H1 (cell line): ENCODE measurements around the gene ECT2L. TPM values are rescaled to one million over a fixed set of nuclear protein-coding genes. Genes with fewer than 3 reads are reported as not detected.

ENCODE experiments used
- CTCF ChIA-PET: fragments of 300-600 bp; sonication (Branson Sonifier 250); formaldehyde crosslinking; loops from one replicate; lab custom pipeline; 2021; ENCODE audit not compliant: partially characterized antibody; lab: Charles Lee
- POLR2A ChIA-PET: fragments of 300-600 bp; sonication (Branson Sonifier 250); formaldehyde crosslinking; loops from one replicate; lab custom pipeline; 2021; ENCODE audit warnings: inconsistent platforms; ENCODE audit not compliant: partially characterized antibody; lab: Charles Lee
- DNase-seq, 2 experiments: peaks; one replicate each; pipeline versions ENCODE4 v3.0.0 to v3.0.0-alpha.2; 2010 to 2022; ENCODE audit warnings: low spot score in 2 of 2, low read depth in 1 of 2, mixed read lengths in 1 of 2
- FAIRE-seq: peaks from 2 replicates; lab custom pipeline; 2011; peaks lifted over from hg19 to GRCh38; lab: Jason Lieb, UNC
- H2AFZ ChIP-seq: 2 replicates; pipeline ENCODE4 v1.8.1; 2012; ENCODE audit warnings: low read length, inconsistent platforms
- H2AK5ac ChIP-seq: 2 replicates; pipeline ENCODE4 v1.6.1; 2013; ENCODE audit warnings: low read depth, low read length
- H2BK120ac ChIP-seq: replicated peaks from 2 replicates; pipeline ENCODE3; 2013; ENCODE audit warnings: low read depth, low read length, inconsistent platforms
- H2BK12ac ChIP-seq: 2 replicates; pipeline ENCODE4 v1.6.1; 2013; ENCODE audit warnings: low read depth, low read length
- H2BK15ac ChIP-seq: 2 replicates; pipeline ENCODE4 v1.6.1; 2013; ENCODE audit warnings: low read length
- H2BK20ac ChIP-seq: 2 replicates; pipeline ENCODE4 v1.6.1; 2013; ENCODE audit warnings: low read length
- H2BK5ac ChIP-seq: 2 replicates; pipeline ENCODE4 v1.6.1; 2013; ENCODE audit warnings: low read depth, low read length
- H3K14ac ChIP-seq: 2 replicates; pipeline ENCODE4 v1.6.1; 2013; ENCODE audit warnings: inconsistent platforms; ENCODE audit not compliant: insufficient read length
- H3K18ac ChIP-seq: 2 replicates; pipeline ENCODE4 v1.6.1; 2013; ENCODE audit warnings: low read length; ENCODE audit errors: extremely low read depth
- H3K23ac ChIP-seq: 2 replicates; pipeline ENCODE4 v1.6.1; 2013; ENCODE audit warnings: inconsistent platforms; ENCODE audit not compliant: insufficient read length
- H3K23me2 ChIP-seq: 2 replicates; pipeline ENCODE4 v1.6.1; 2013; ENCODE audit warnings: low read depth, low read length
- H3K27ac ChIP-seq: 2 replicates; pipeline ENCODE4 v1.6.1; 2011; ENCODE audit warnings: low read depth, low read length, inconsistent platforms
- H3K27me3 ChIP-seq, 4 experiments: replicated peaks in 1 of 4; 1 replicate in 1 of 4; 2 replicates in 3 of 4; pipeline versions ENCODE4 v1.6.1 to v1.8.1; 2011 to 2013; ENCODE audit warnings: low read length in 3 of 4, mild to moderate bottlenecking in 3 of 4, inconsistent platforms in 2 of 4, mixed read lengths in 2 of 4, moderate library complexity in 1 of 4; ENCODE audit not compliant: control insufficient read depth in 3 of 4, insufficient read depth in 3 of 4; ENCODE audit errors: extremely low read depth in 1 of 4
- H3K36me3 ChIP-seq, 4 experiments: 2 replicates each; pipeline versions ENCODE4 v1.6.1 to v1.8.1; 2011 to 2013; ENCODE audit warnings: mild to moderate bottlenecking in 4 of 4, low read length in 3 of 4, moderate library complexity in 2 of 4, control low read depth in 1 of 4, inconsistent platforms in 1 of 4; ENCODE audit not compliant: insufficient read depth in 4 of 4, control insufficient read depth in 2 of 4
- H3K4ac ChIP-seq: replicated peaks from 2 replicates; pipeline ENCODE3; 2013; ENCODE audit warnings: low read length, low read depth, mixed read lengths, inconsistent platforms; ENCODE audit not compliant: insufficient read length
- H3K4me1 ChIP-seq, 4 experiments: replicated peaks in 1 of 4; 1 replicate in 1 of 4; 2 replicates in 3 of 4; pipeline versions ENCODE4 v1.6.1 to v1.8.1; 2011 to 2013; ENCODE audit warnings: low read length in 3 of 4, inconsistent platforms in 2 of 4, mixed read lengths in 1 of 4; ENCODE audit not compliant: insufficient read depth in 4 of 4, control insufficient read depth in 3 of 4
- H3K4me2 ChIP-seq, 2 experiments: 2 replicates each; pipeline versions ENCODE4 v1.6.1 to v1.8.1; 2011 to 2013; ENCODE audit warnings: low read depth in 2 of 2, low read length in 2 of 2, control low read depth in 1 of 2, inconsistent platforms in 1 of 2, mild to moderate bottlenecking in 1 of 2; ENCODE audit not compliant: insufficient read depth in 1 of 2
- H3K4me3 ChIP-seq, 4 experiments: fragments of 200-600, 300-600 bp in 1 of 4; sonication (generic), shearing (Covaris generic), sonication (Bioruptor Twin) in 1 of 4; 2 replicates each; pipeline versions ENCODE4 v1.5.1 to v1.8.1; 2011 to 2016; ENCODE audit warnings: low read length in 4 of 4, low read depth in 3 of 4, control low read depth in 2 of 4, inconsistent platforms in 2 of 4, mild to moderate bottlenecking in 2 of 4, mixed read lengths in 1 of 4, moderate library complexity in 1 of 4; ENCODE audit not compliant: insufficient read depth in 2 of 4; ENCODE audit errors: extremely low read depth in 1 of 4
- H3K56ac ChIP-seq: replicated peaks from 2 replicates; pipeline ENCODE3; 2013; ENCODE audit warnings: low read depth, mild to moderate bottlenecking, mixed read lengths, low read length, inconsistent platforms; ENCODE audit not compliant: insufficient read length
- H3K79me1 ChIP-seq: 2 replicates; pipeline ENCODE4 v1.6.1; 2013; ENCODE audit warnings: low read depth, low read length, control low read depth
- H3K79me2 ChIP-seq, 2 experiments: 2 replicates each; pipeline versions ENCODE4 v1.6.1 to v1.8.1; 2012 to 2013; ENCODE audit warnings: low read length in 2 of 2, mild to moderate bottlenecking in 2 of 2, inconsistent platforms in 1 of 2; ENCODE audit not compliant: insufficient read depth in 2 of 2, control insufficient read depth in 1 of 2
- H3K9ac ChIP-seq, 4 experiments: replicated peaks in 1 of 4; 1 replicate in 1 of 4; 2 replicates in 3 of 4; pipeline versions ENCODE4 v1.6.1 to v1.8.1; 2011 to 2013; ENCODE audit warnings: low read depth in 3 of 4, low read length in 3 of 4, control low read depth in 2 of 4, mild to moderate bottlenecking in 2 of 4, moderate library complexity in 2 of 4, inconsistent platforms in 1 of 4; ENCODE audit errors: extremely low read depth in 1 of 4
- H3K9me3 ChIP-seq, 2 experiments: 2 replicates each; pipeline versions ENCODE4 v1.6.1 to v1.8.1; 2012 to 2013; ENCODE audit warnings: mild to moderate bottlenecking in 2 of 2, moderate library complexity in 2 of 2, control low read depth in 1 of 2, inconsistent platforms in 1 of 2, low read depth in 1 of 2, low read length in 1 of 2, mixed read lengths in 1 of 2; ENCODE audit not compliant: insufficient read depth in 2 of 2
- H4K20me1 ChIP-seq, 2 experiments: replicated peaks in 1 of 2; 2 replicates each; pipeline versions ENCODE3 to v1.8.1; 2011 to 2013; ENCODE audit warnings: inconsistent platforms in 2 of 2, low read length in 2 of 2, mild to moderate bottlenecking in 1 of 2; ENCODE audit not compliant: insufficient read depth in 2 of 2, control insufficient read depth in 1 of 2
- H4K5ac ChIP-seq: 2 replicates; pipeline ENCODE4 v1.6.1; 2013; ENCODE audit warnings: low read length, low read depth, mixed read lengths, inconsistent platforms; ENCODE audit not compliant: insufficient read length
- H4K8ac ChIP-seq: 2 replicates; pipeline ENCODE4 v1.8.0; 2013; ENCODE audit warnings: mild to moderate bottlenecking, moderate library complexity, low read length, inconsistent platforms; ENCODE audit not compliant: insufficient read depth; ENCODE audit errors: extremely low read depth
- H4K91ac ChIP-seq: replicated peaks from 2 replicates; pipeline ENCODE3; 2013; ENCODE audit warnings: low read length, mixed read lengths, inconsistent platforms; ENCODE audit not compliant: insufficient read length
- BACH1 ChIP-seq: IDR thresholded peaks from 2 replicates; pipeline ENCODE4 v1.6.1; 2012; ENCODE audit warnings: low read length, improper control_type of control experiment
- EGR1 ChIP-seq: IDR thresholded peaks from 2 replicates; pipeline ENCODE4 v1.6.1; 2011; ENCODE audit warnings: low read depth, low read length, borderline replicate concordance
- GTF2F1 ChIP-seq: IDR thresholded peaks from 2 replicates; pipeline ENCODE4 v1.6.1; 2012; ENCODE audit warnings: low read depth, low read length, improper control_type of control experiment, borderline replicate concordance
- HDAC6 ChIP-seq: IDR thresholded peaks from one replicate; pipeline ENCODE4 v1.7.1; 2012; ENCODE audit warnings: low read depth, mild to moderate bottlenecking, inconsistent platforms, low read length, moderate library complexity
- JUND ChIP-seq: IDR thresholded peaks from 2 replicates; pipeline ENCODE4 v1.6.1; 2011; ENCODE audit warnings: mild to moderate bottlenecking, improper control_type of control experiment, low read length
- KDM1A ChIP-seq: fragments of 200-600, 300-600 bp; sonication (generic); IDR thresholded peaks from 2 replicates; pipeline ENCODE4 v1.7.1; 2016; ENCODE audit warnings: mild to moderate bottlenecking, low read length, borderline replicate concordance
- PHF8 ChIP-seq: fragments of 200-600 bp; sonication (generic); conservative IDR thresholded peaks from 2 replicates; pipeline ENCODE4 v1.7.1; 2012; ENCODE audit warnings: low read depth, mild to moderate bottlenecking, inconsistent platforms, low read length, moderate library complexity
- POLR2AphosphoS5 ChIP-seq: IDR thresholded peaks from 2 replicates; pipeline ENCODE4 v1.6.1; 2011; ENCODE audit warnings: low read depth, low read length
- SP2 ChIP-seq: IDR thresholded peaks from 2 replicates; pipeline ENCODE4 v1.6.1; 2012; ENCODE audit warnings: mild to moderate bottlenecking, low read length, inconsistent platforms
- TAF1 ChIP-seq: IDR thresholded peaks from 2 replicates; pipeline ENCODE4 v1.6.1; 2011; ENCODE audit warnings: mild to moderate bottlenecking, low read depth, low read length
- TBP ChIP-seq: IDR thresholded peaks from 2 replicates; pipeline ENCODE4 v1.6.1; 2011; ENCODE audit warnings: low read depth, low read length, improper control_type of control experiment
- whole genome bisulfite sequencing, 2 experiments: shearing (Covaris generic) in 1 of 2; methylation state at CpG; one replicate each; pipeline versions ENCODE4 v1.1.6 to v1.1.7; 2013 to 2015; ENCODE audit warnings: low lambda C conversion rate in 2 of 2, mixed read lengths in 2 of 2, inconsistent platforms in 1 of 2, low coverage in 1 of 2, missing lambda C conversion rate in 1 of 2; ENCODE audit not compliant: insufficient replicate concordance in 2 of 2, insufficient coverage in 1 of 2, insufficient read length in 1 of 2; ENCODE audit errors: extremely low coverage in 1 of 2, missing lambda C conversion rate in 1 of 2; 5-methylcytosine and 5-hydroxymethylcytosine counted together
- polyA plus RNA-seq, 7 experiments: library from polyadenylated mRNA; depleted of rRNA in 3 of 7; stranded (reverse) in 5 of 7; unstranded in 2 of 7; fragments of >200 nt in 5 of 7; fragments of 200-250 nt in 2 of 7; gene quantifications; 1 replicate in 5 of 7; 2 replicates in 1 of 7; 4 replicates in 1 of 7; pipeline versions ENCODE4 v1.2.1 to v1.2.3, GENCODE V29; 2011 to 2013; ENCODE audit warnings: missing spikeins in 2 of 7, mixed read lengths in 2 of 7
- total RNA-seq: library from RNA; stranded (reverse); fragmentation: NEBNext Ultra II Directional; extraction: Animal tissue kit (Norgen Biotek cat#: 25700); gene quantifications from 2 replicates; pipeline ENCODE4 v1.2.1, GENCODE V29; 2021
- TF ChIP-seq, protein P1 (sequence below): IDR thresholded peaks from 2 replicates; pipeline ENCODE4 v1.6.1; 2011; ENCODE audit warnings: low read length, improper control_type of control experiment
- TF ChIP-seq, protein P2 (sequence below): IDR thresholded peaks from 2 replicates; pipeline ENCODE4 v1.6.1; 2012; ENCODE audit warnings: inconsistent platforms

ECT2L gene
- total and polyA plus RNA-seq, 2 of the 8 experiments (the other 6 are each of a cell fraction or from before 2014, with no cell fraction given) = not detected

DNA sequence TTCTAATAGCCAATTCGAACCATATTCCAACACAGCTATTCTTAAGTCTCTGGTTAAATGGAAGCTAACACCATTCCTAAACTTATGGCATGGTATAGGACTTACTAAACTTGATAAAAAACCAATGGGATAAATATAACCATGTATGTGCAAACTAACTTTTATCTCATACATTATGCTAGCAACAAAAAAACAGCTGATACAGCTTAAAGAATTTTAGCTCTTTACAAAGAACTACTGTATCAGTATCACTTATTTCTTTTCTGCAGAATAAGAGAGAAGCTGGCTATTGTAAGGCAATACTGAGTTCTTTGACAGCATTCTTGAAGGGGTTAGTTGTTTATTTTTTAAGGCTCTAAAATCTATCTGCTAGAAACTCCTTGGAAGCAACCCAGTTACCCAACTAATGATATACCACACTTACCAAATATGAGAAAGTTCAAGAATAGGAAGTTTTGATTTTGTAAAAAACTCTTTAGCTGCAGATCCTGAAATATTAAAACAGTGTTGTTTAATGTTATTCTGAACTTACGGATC, 147.3 kb downstream of the ECT2L start:
- Histone ChIP-seq H2AFZ (no peak overlapping the region), H2BK120ac (no peak overlapping the region), H3K4ac (no peak overlapping the region), H3K9ac (no peak overlapping the region), H3K4me2 (no peak overlapping the region), H2BK12ac (no peak overlapping the region), H3K4me1 (peaks cover 0 to 7% (median 0%) of the 10 kb centered on the region in 4 experiments; a peak in 1 of 7 replicates), H3K23ac (no peak overlapping the region), H3K23me2 (no peaks in the 10 kb centered on the region), H3K4me3 (no peak overlapping the region), H2BK5ac (no peak overlapping the region), H4K8ac (no peak overlapping the region), H2BK15ac (no peak overlapping the region), H3K79me2 (peaks cover 0 to 17% of the 10 kb centered on the region in 2 experiments; a peak in 2 of 4 replicates), H3K36me3 (peaks cover 7 to 60% (median 14%) of the 10 kb centered on the region in 4 experiments), H3K27ac (no peak overlapping the region), H3K79me1 (no peaks in the 10 kb centered on the region), H3K18ac (no peak overlapping the region), H3K14ac (no peak overlapping the region), H4K5ac (no peak overlapping the region), H3K56ac (no peak overlapping the region), H4K20me1 (peaks cover 0 to 2% of the 10 kb centered on the region in 2 experiments), H3K27me3 (no peaks in the 10 kb centered on the region), H2BK20ac (no peak overlapping the region), H2AK5ac (no peak overlapping the region), H3K9me3 (0 out of 4 replicates have a peak, but pooled peaks cover 0 to 1% of the 10 kb centered on the region in 2 experiments), H4K91ac (no peak overlapping the region)
- FAIRE-seq (no peak), DNase-seq (no peak)
- ChIA-PET CTCF (interaction anchor here (0.8 to 1.0 kb wide), 2 partner anchors 44 to 127 kb away, joined by 3 to 4 read pairs; no protein-coding TSS in a partner anchor), POLR2A (interaction anchor here (1.7 kb wide), 1 partner anchor 15 kb away, joined by 3 read pairs; no protein-coding TSS in a partner anchor)
- WGBS, 2 experiments = 91% methylated on average over 2 of the region's 2 CpGs; no CpG with 5 or more reads in 1 of the 2 experiments
- TF ChIP-seq SP2 = no peak
- TF ChIP-seq TBP = no peak
- TF ChIP-seq JUND = no peak
- TF ChIP-seq EGR1 = no peak
- TF ChIP-seq, protein P1, sequence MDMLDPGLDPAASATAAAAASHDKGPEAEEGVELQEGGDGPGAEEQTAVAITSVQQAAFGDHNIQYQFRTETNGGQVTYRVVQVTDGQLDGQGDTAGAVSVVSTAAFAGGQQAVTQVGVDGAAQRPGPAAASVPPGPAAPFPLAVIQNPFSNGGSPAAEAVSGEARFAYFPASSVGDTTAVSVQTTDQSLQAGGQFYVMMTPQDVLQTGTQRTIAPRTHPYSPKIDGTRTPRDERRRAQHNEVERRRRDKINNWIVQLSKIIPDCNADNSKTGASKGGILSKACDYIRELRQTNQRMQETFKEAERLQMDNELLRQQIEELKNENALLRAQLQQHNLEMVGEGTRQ = no peak
- TF ChIP-seq TAF1 = no peak
- no peak for TF ChIP-seq KDM1A
- TF ChIP-seq HDAC6 = no peak
- TF ChIP-seq BACH1 = no peak
- TF ChIP-seq GTF2F1 = no peak
- no peak for TF ChIP-seq POLR2AphosphoS5
- no peak for TF ChIP-seq PHF8
- TF ChIP-seq, protein P2, sequence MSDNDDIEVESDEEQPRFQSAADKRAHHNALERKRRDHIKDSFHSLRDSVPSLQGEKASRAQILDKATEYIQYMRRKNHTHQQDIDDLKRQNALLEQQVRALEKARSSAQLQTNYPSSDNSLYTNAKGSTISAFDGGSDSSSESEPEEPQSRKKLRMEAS = no peak
